ENCODE results near the gene SLC44A4. TPM values are rescaled to one million over a fixed set of nuclear protein-coding genes. Genes with fewer than 3 reads are reported as not detected.
"Not testable (repeated sequence)": the region's sequence is repeated elsewhere in the genome, so short reads cannot be mapped to it uniquely, and the experiment has no call there.

Gene SLC44A4
- total and polyA plus RNA-seq, 3 donors from 2014 or later = 0.87 to 6.3 (median 1.2) TPM

GRCh38 chr6:31865205-31866118 is 13.3 kb downstream of the SLC44A4 start:
- H3K36me3 ChIP-seq (ENCODE audit: low read depth, missing control alignments) = no peaks in the 10 kb centered on the region
- H3K4me3 ChIP-seq = no peak overlapping the region
- H3K27ac ChIP-seq = no peak overlapping the region
- peaks cover 18% of the 10 kb centered on the region for H3K4me1 ChIP-seq
- 79 to 84% methylated on average over 21 of the region's 21 CpGs for WGBS, 2 donors
- no peaks in the 10 kb centered on the region for H3K9me3 ChIP-seq
- TF ChIP-seq POLR2A (IDR thresholded peaks at IDR 0.05) = no peak
- TF ChIP-seq CTCF (IDR thresholded peaks at IDR 0.05) = no peak
- intact Hi-C loops (cut with DNase I; ENCODE audit: low total_unique reads) = no loop called here
- no peaks in the 10 kb centered on the region for H3K27me3 ChIP-seq
- no peak for DNase-seq

GRCh38 chr6:31864818-31865204 is 14.0 kb downstream of the SLC44A4 start:
- WGBS, 2 donors = 81 to 85% methylated on average over 8 of the region's 8 CpGs
- H3K4me3 ChIP-seq = no peak overlapping the region
- no peak for DNase-seq
- no peak overlapping the region for H3K27ac ChIP-seq
- intact Hi-C loops (cut with DNase I; ENCODE audit: low total_unique reads) = no loop called here
- TF ChIP-seq CTCF (IDR thresholded peaks at IDR 0.05) (no peak), POLR2A (IDR thresholded peaks at IDR 0.05) (no peak)
- H3K36me3 ChIP-seq (ENCODE audit: low read depth, missing control alignments) = no peaks in the 10 kb centered on the region
- peaks cover 18% of the 10 kb centered on the region for H3K4me1 ChIP-seq
- no peaks in the 10 kb centered on the region for H3K27me3 ChIP-seq
- H3K9me3 ChIP-seq = no peaks in the 10 kb centered on the region

GRCh38 chr6:31864123-31864562 is 14.7 kb downstream of the SLC44A4 start:
- intact Hi-C loops (cut with DNase I; ENCODE audit: low total_unique reads); H3K9me3 ChIP-seq; DNase-seq; H3K36me3 ChIP-seq (ENCODE audit: low read depth, missing control alignments); H3K27me3 ChIP-seq: not testable (repeated sequence)
- WGBS, 2 donors = 12 to 19% methylated on average over 16 of the region's 16 CpGs
- Histone ChIP-seq H3K4me1 (peaks cover 18% of the 10 kb centered on the region), H3K27ac (peak overlapping the region in 1 of 2 donors; percentile 81), H3K4me3 (peak overlapping the region; percentile 62 to 88)

GRCh38 chr6:31862344-31863235 is 16.2 kb downstream of the SLC44A4 start, which contains the start of gene NEU1:
TSS of gene NEU1 (minus strand) at chr6:31862821. CDS start at chr6:31862776, 45 bp downstream.
- Histone ChIP-seq H3K27ac (peak within 1 kb of the TSS; percentile 82 to 93), H3K4me3 (peak within 1 kb of the TSS; percentile 62 to 88), H3K27me3 (no peaks in the 10 kb centered on the region), H3K9me3 (no peaks in the 10 kb centered on the region), H3K4me1 (peaks cover 18% of the 10 kb centered on the region), H3K36me3 (ENCODE audit: low read depth, missing control alignments) (no peaks in the 10 kb centered on the region)
- peak; percentile 100 for DNase-seq
- WGBS, 2 donors = 0 to 1% methylated on average over 59 to 64 of the region's 64 CpGs
- TF ChIP-seq CTCF (IDR thresholded peaks at IDR 0.05) (peak in 1 of 3 experiments; percentile 25), POLR2A (IDR thresholded peaks at IDR 0.05) (peak; percentile 97)
- intact Hi-C loops (cut with DNase I; ENCODE audit: low total_unique reads) = no loop called here

GRCh38 chr6:31861919-31862343 is 16.9 kb downstream of the SLC44A4 start:
- intact Hi-C loops (cut with DNase I; ENCODE audit: low total_unique reads) = no loop called here
- peak overlapping the region; percentile 82 to 93 for H3K27ac ChIP-seq

More at GRCh38 chr6:31861919-31862343, 16.9 kb downstream of the SLC44A4 start:
- H3K4me1 ChIP-seq = peaks cover 18% of the 10 kb centered on the region
- H3K27me3 ChIP-seq = no peaks in the 10 kb centered on the region
- no peak for DNase-seq
- H3K9me3 ChIP-seq = no peaks in the 10 kb centered on the region
- peak overlapping the region; percentile 62 to 88 for H3K4me3 ChIP-seq
- 22 to 36% methylated on average over 12 to 17 of the region's 17 CpGs for WGBS, 2 donors
- TF ChIP-seq POLR2A (IDR thresholded peaks at IDR 0.05) = no peak
- no peak for TF ChIP-seq CTCF (IDR thresholded peaks at IDR 0.05)
- H3K36me3 ChIP-seq (ENCODE audit: low read depth, missing control alignments) = no peaks in the 10 kb centered on the region
